RPMI7951 (cell line): ENCODE results near the gene CALCA. TPM values are rescaled to one million over a fixed set of nuclear protein-coding genes. Genes with fewer than 3 reads are reported as not detected.
A peak's percentile ranks its signal among the peaks of the same experiment; 100 is the strongest.
"Not testable (repeated sequence)": the region's sequence is repeated elsewhere in the genome, so short reads cannot be mapped to it uniquely, and the experiment has no call there.

Experiments
- DNase-seq: peaks from one replicate; pipeline ENCODE4 v3.0.0-alpha.2; 2012; ENCODE audit warnings: low read depth
- total RNA-seq: library from RNA; depleted of rRNA; stranded (reverse); fragments of >200 nt; shearing (Covaris generic); gene quantifications from 2 replicates; pipeline ENCODE4 v1.2.3, GENCODE V29; 2014; rRNA removed

Gene CALCA
- total RNA-seq = not detected in 2 replicates

GRCh38 chr11:14971865-14972580 lies at the start of gene CALCA:
Gene CALCA, minus strand, starts transcription at chr11:14972351. Its CDS starts 1,159 bp downstream, at chr11:14971192.
- no peak for DNase-seq

GRCh38 chr11:15016200-15016599 lies 44.0 kb upstream of the CALCA start:
- DNase-seq = no peak

- DNase-seq = no peak
These were observed 39.7 kb upstream of the CALCA start for GRCh38 chr11:15011776-15012345.

GRCh38 chr11:15010865-15011264 lies 38.7 kb upstream of the CALCA start:
- no peak for DNase-seq

GRCh38 chr11:15006139-15006759 lies 34.1 kb upstream of the CALCA start:
- DNase-seq = peak; percentile 17

GRCh38 chr11:14988133-14988532 lies 16.0 kb upstream of the CALCA start:
- not testable (repeated sequence) for DNase-seq

- no peak for DNase-seq
These were observed 9.4 kb upstream of the CALCA start for GRCh38 chr11:14981507-14981906.

GRCh38 chr11:14980854-14981253 lies 8.7 kb upstream of the CALCA start:
- DNase-seq = no peak

GRCh38 chr11:14977101-14977880 lies 5.1 kb upstream of the CALCA start:
- DNase-seq = no peak

GRCh38 chr11:14975252-14975587 lies 3.1 kb upstream of the CALCA start:
- no peak for DNase-seq

- DNase-seq = no peak
These were observed 2.5 kb upstream of the CALCA start for GRCh38 chr11:14974515-14975251.

GRCh38 chr11:14973621-14974514 lies 1.7 kb upstream of the CALCA start:
- DNase-seq = no peak

GRCh38 chr11:14972581-14973495 lies 687 bp upstream of the CALCA start:
- DNase-seq = no peak

GRCh38 chr11:14969901-14970323 lies 2.2 kb downstream of the CALCA start:
- DNase-seq = no peak

- DNase-seq = no peak
These were observed 4.4 kb downstream of the CALCA start for GRCh38 chr11:14967581-14968243.

GRCh38 chr11:14956111-14956510 lies 16.0 kb downstream of the CALCA start:
- no peak for DNase-seq

GRCh38 chr11:14954581-14954980 lies 17.6 kb downstream of the CALCA start:
- no peak for DNase-seq

- no peak for DNase-seq
These were observed 18.2 kb downstream of the CALCA start for GRCh38 chr11:14953904-14954303.
